ENCODE results near the gene KIF3A. TPM values are rescaled to one million over a fixed set of nuclear protein-coding genes. Genes with fewer than 3 reads are reported as not detected.

KIF3A gene
- total and polyA plus RNA-seq, 11 donors: 5.8 to 19.3 (median 10.1) TPM

DNA sequence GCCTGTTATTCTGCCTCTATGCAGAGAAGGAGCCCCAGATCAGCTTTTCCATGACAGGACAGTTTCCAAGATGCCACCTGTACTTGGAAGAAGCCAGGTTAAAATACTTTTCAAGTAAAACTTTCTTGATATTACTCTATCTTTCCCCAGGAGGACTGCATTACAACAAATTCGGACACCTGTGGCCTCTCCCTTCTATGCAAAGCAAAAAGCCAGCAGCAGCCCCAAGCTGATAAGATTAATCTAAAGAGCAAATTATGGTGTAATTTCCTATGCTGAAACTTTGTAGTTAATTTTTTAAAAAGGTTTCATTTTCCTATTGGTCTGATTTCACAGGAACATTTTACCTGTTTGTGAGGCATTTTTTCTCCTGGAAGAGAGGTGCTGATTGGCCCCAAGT is 63.9 kb downstream of the KIF3A start:
- TF ChIP-seq POLR2A (IDR thresholded peaks at IDR 0.05) (no peak), CTCF (IDR thresholded peaks at IDR 0.05) (no peak)
- Histone ChIP-seq H3K36me3 (no peaks in the 10 kb centered on the region), H3K4me3 (no peak overlapping the region), H3K27me3 (no peaks in the 10 kb centered on the region), H3K4me1 (peaks cover 0 to 13% (median 0%) of the 10 kb centered on the region in 12 donors), H3K27ac (no peak overlapping the region), H3K9me3 (no peaks in the 10 kb centered on the region)
- no peak for DNase-seq
- intact Hi-C loops (cut with DNase I): no loop called here
- WGBS, 4 donors: 82 to 90% (median 86%) methylated on average over 1 of the region's 1 CpG
- ATAC-seq: no peak

- Histone ChIP-seq H3K4me1 (peaks cover 0 to 13% (median 0%) of the 10 kb centered on the region in 12 donors), H3K4me3 (no peak overlapping the region), H3K27me3 (peaks cover 0 to 4% (median 0%) of the 10 kb centered on the region in 9 donors), H3K9me3 (no peaks in the 10 kb centered on the region), H3K27ac (no peak overlapping the region), H3K36me3 (no peaks in the 10 kb centered on the region)
- TF ChIP-seq CTCF (IDR thresholded peaks at IDR 0.05): no peak
- no peak for TF ChIP-seq POLR2A (IDR thresholded peaks at IDR 0.05)
- no peak for ATAC-seq
- WGBS, 4 donors: 96 to 99% (median 97%) methylated on average over 3 of the region's 3 CpGs
- no peak for DNase-seq
- intact Hi-C loops (cut with DNase I): no loop called here
These were observed 66.3 kb downstream of the KIF3A start for GRCh38 chr5:132671000-132671399.

- H3K4me3 ChIP-seq: no peak overlapping the region
- intact Hi-C loops (cut with DNase I): no loop called here
- no peaks in the 10 kb centered on the region for H3K36me3 ChIP-seq
- whole genome bisulfite sequencing, 4 donors: 80 to 82% (median 80%) methylated on average over 15 to 16 of the region's 16 CpGs
- DNase-seq (no peak), ATAC-seq (no peak)
- H3K27ac ChIP-seq: no peak overlapping the region
- no peak for TF ChIP-seq CTCF (IDR thresholded peaks at IDR 0.05)
- no peak for TF ChIP-seq POLR2A (IDR thresholded peaks at IDR 0.05)
- no peaks in the 10 kb centered on the region for H3K9me3 ChIP-seq
- H3K27me3 ChIP-seq: peaks cover 0 to 4% (median 0%) of the 10 kb centered on the region in 9 donors
- H3K4me1 ChIP-seq: peaks cover 0 to 13% (median 0%) of the 10 kb centered on the region in 12 donors
These were observed 67.1 kb downstream of the KIF3A start for GRCh38 chr5:132669966-132670882.

- TF ChIP-seq POLR2A (IDR thresholded peaks at IDR 0.05): no peak
- TF ChIP-seq CTCF (IDR thresholded peaks at IDR 0.05): no peak
- no peak for ATAC-seq
- WGBS, 4 donors: 83 to 87% (median 85%) methylated on average over 7 of the region's 7 CpGs
These were observed 67.9 kb downstream of the KIF3A start for GRCh38 chr5:132669455-132669820.

More at GRCh38 chr5:132669455-132669820, 67.9 kb downstream of the KIF3A start:
- Histone ChIP-seq H3K4me1 (peaks cover 0 to 7% (median 0%) of the 10 kb centered on the region in 12 donors), H3K9me3 (no peaks in the 10 kb centered on the region), H3K4me3 (no peak overlapping the region), H3K27ac (no peak overlapping the region), H3K27me3 (peaks cover 0 to 4% (median 0%) of the 10 kb centered on the region in 9 donors), H3K36me3 (no peaks in the 10 kb centered on the region)
- intact Hi-C loops (cut with DNase I): no loop called here
- no peak for DNase-seq

Data from heart left ventricle (tissue), 16 donors.